CD14-positive monocyte (primary cell): Measurements from ENCODE around the gene LSM4. TPM values are rescaled to one million over a fixed set of nuclear protein-coding genes. Genes with fewer than 3 reads are reported as not detected.
A peak's percentile ranks its signal among the peaks of the same experiment; 100 is the strongest.

Source experiments
- DNase-seq, 3 donors: peaks; one replicate each; pipeline ENCODE4 v3.0.0-alpha.2; 2011 to 2022
- H2AFZ ChIP-seq: 2 replicates; pipeline ENCODE4 v1.6.0; 2012; ENCODE audit warnings: mild to moderate bottlenecking, low read depth, low read length, inconsistent platforms; ENCODE audit not compliant: insufficient read depth, poor library complexity, severe bottlenecking
- H3K27ac ChIP-seq, 2 donors: 1 replicate in 1 of 2; 2 replicates in 1 of 2; pipeline ENCODE4 v1.5.1; 2012 to 2013; ENCODE audit warnings: low read length in 2 of 2, control low read depth in 1 of 2, inconsistent platforms in 1 of 2, low read depth in 1 of 2, mild to moderate bottlenecking in 1 of 2
- H3K27me3 ChIP-seq, 2 donors: one replicate each; pipeline versions ENCODE4 v1.6.0 to v1.6.1; 2011 to 2013; ENCODE audit warnings: low read length in 2 of 2; ENCODE audit not compliant: control insufficient read depth in 2 of 2, insufficient read depth in 2 of 2
- H3K36me3 ChIP-seq, 2 donors: replicated peaks in 1 of 2; 1 replicate in 1 of 2; 2 replicates in 1 of 2; pipeline versions ENCODE4 v1.5.1 to v1.6.1; 2012 to 2013; ENCODE audit warnings: low read length in 2 of 2, control low read depth in 1 of 2, inconsistent platforms in 1 of 2, mild to moderate bottlenecking in 1 of 2; ENCODE audit not compliant: insufficient read depth in 2 of 2, control insufficient read depth in 1 of 2
- H3K4me1 ChIP-seq, 2 donors: 1 replicate in 1 of 2; 2 replicates in 1 of 2; pipeline versions ENCODE4 v1.5.1 to v1.6.1; 2012 to 2013; ENCODE audit warnings: low read length in 2 of 2, control low read depth in 1 of 2, inconsistent platforms in 1 of 2, mild to moderate bottlenecking in 1 of 2, moderate library complexity in 1 of 2; ENCODE audit not compliant: insufficient read depth in 2 of 2, control insufficient read depth in 1 of 2
- H3K4me2 ChIP-seq: replicated peaks from 2 replicates; pipeline ENCODE3; 2012; ENCODE audit warnings: low read length, moderate library complexity, mild to moderate bottlenecking; ENCODE audit not compliant: poor library complexity, severe bottlenecking; ENCODE audit errors: extremely low read depth
- H3K4me3 ChIP-seq, 3 experiments: fragments of 200-600 bp in 1 of 3; sonication (generic) in 1 of 3; replicated peaks in 1 of 3; 1 replicate in 2 of 3; 2 replicates in 1 of 3; pipeline ENCODE4 v1.5.1; 2011 to 2013; ENCODE audit warnings: low read length in 3 of 3, mild to moderate bottlenecking in 3 of 3, control low read depth in 2 of 3, low read depth in 2 of 3, inconsistent platforms in 1 of 3, moderate library complexity in 1 of 3
- H3K79me2 ChIP-seq: 2 replicates; pipeline ENCODE4 v1.6.0; 2012; ENCODE audit warnings: mild to moderate bottlenecking, control low read depth, inconsistent platforms, low read length, moderate library complexity; ENCODE audit not compliant: insufficient read depth
- H3K9ac ChIP-seq: 2 replicates; pipeline ENCODE4 v1.6.0; 2017; ENCODE audit warnings: low read length, mild to moderate bottlenecking; ENCODE audit not compliant: insufficient read depth, poor library complexity, severe bottlenecking
- H3K9me3 ChIP-seq, 2 donors: replicated peaks in 1 of 2; 1 replicate in 1 of 2; 2 replicates in 1 of 2; pipeline versions ENCODE4 v1.5.1 to v1.6.1; 2012 to 2013; ENCODE audit warnings: low read length in 2 of 2, control low read depth in 1 of 2; ENCODE audit not compliant: control insufficient read depth in 1 of 2, insufficient read depth in 1 of 2
- H4K20me1 ChIP-seq: 2 replicates; pipeline ENCODE4 v1.6.0; 2012; ENCODE audit warnings: mild to moderate bottlenecking, low read length, control low read depth, moderate library complexity; ENCODE audit not compliant: insufficient read depth
- H3K27ac Mint-ChIP-seq, 7 donors: one replicate each; pipeline ENCODE4 v1.8.0; 2020; ENCODE audit warnings: mild to moderate bottlenecking in 7 of 7, mixed read lengths in 7 of 7, moderate library complexity in 6 of 7, inconsistent platforms in 2 of 7
- H3K27me3 Mint-ChIP-seq, 3 donors: one replicate each; pipeline ENCODE4 v1.8.0; 2021 to 2022; ENCODE audit warnings: low read depth in 3 of 3, mild to moderate bottlenecking in 3 of 3, mixed read lengths in 3 of 3, moderate library complexity in 3 of 3, inconsistent platforms in 1 of 3
- H3K36me3 Mint-ChIP-seq, 2 donors: one replicate each; pipeline ENCODE4 v1.8.0; 2020; ENCODE audit warnings: mixed read lengths in 2 of 2, inconsistent platforms in 1 of 2, mild to moderate bottlenecking in 1 of 2
- H3K4me1 Mint-ChIP-seq: one replicate; pipeline ENCODE4 v1.8.0; 2020; ENCODE audit warnings: mild to moderate bottlenecking, mixed read lengths
- H3K4me3 Mint-ChIP-seq, 2 donors: one replicate each; pipeline ENCODE4 v1.8.0; 2020; ENCODE audit warnings: mild to moderate bottlenecking in 2 of 2, mixed read lengths in 2 of 2, moderate library complexity in 1 of 2
- H3K9me3 Mint-ChIP-seq, 7 donors: one replicate each; pipeline ENCODE4 v1.8.0; 2020 to 2022; ENCODE audit warnings: mixed read lengths in 7 of 7, mild to moderate bottlenecking in 6 of 7, moderate library complexity in 6 of 7, inconsistent platforms in 2 of 7
- WGBS: methylation state at CpG from one replicate; pipeline ENCODE4 v1.1.5; 2013; ENCODE audit warnings: missing lambda C conversion rate; ENCODE audit not compliant: insufficient coverage; 5-methylcytosine and 5-hydroxymethylcytosine counted together
- intact Hi-C, 2 donors: fragments of 100-400 bp; cut with micrococcal nuclease; formaldehyde crosslinking; loops; one replicate each; pipeline versions ENCODE4 v1.15.0 to v1.15.1; 2023
- polyA plus RNA-seq, 3 donors: library from polyadenylated mRNA; depleted of rRNA in 1 of 3; unstranded in 2 of 3; stranded (reverse) in 1 of 3; fragments of 300-500 nt in 2 of 3; fragments of >200 nt in 1 of 3; fragmentation: Illumina TruSeq in 2 of 3; gene quantifications; 1 replicate in 2 of 3; 2 replicates in 1 of 3; pipeline ENCODE4 v1.2.3, GENCODE V29; 2012 to 2021
- TF ChIP-seq, protein P1 (sequence below): fragments of 200-600 bp; IDR thresholded peaks from one replicate; pipeline ENCODE4 v1.8.0; 2022; ENCODE audit warnings: antibody characterized with exemption, mild to moderate bottlenecking

Gene LSM4
- polyA plus RNA-seq, 3 donors = 66.5 to 143 (median 97.0) TPM

GRCh38 chr19:18278521-18279265, 44.2 kb downstream of the LSM4 start:
- peak overlapping the region; percentile 95 to 97 for H3K4me3 Mint-ChIP-seq
- intact Hi-C loops = loop anchor here (1.0 to 10.0 kb wide), 3 partner anchors 44 to 136 kb away; partner anchors contain the start of genes LSM4 (in 2 of the 2) and SSBP4 (in 1 of the 2)
- Histone ChIP-seq H2AFZ (no peak overlapping the region), H3K9me3 (no peaks in the 10 kb centered on the region), H3K4me3 (peak overlapping the region; percentile 75 to 99 (median 98)), H3K79me2 (peaks cover 53% of the 10 kb centered on the region), H3K27ac (peak overlapping the region; percentile 93 to 98), H3K4me1 (peaks cover 47 to 59% of the 10 kb centered on the region in 2 donors), H3K4me2 (peak overlapping the region; percentile 84), H3K27me3 (no peaks in the 10 kb centered on the region), H3K36me3 (peaks cover 6 to 15% of the 10 kb centered on the region in 2 donors), H3K9ac (peak overlapping the region; percentile 97), H4K20me1 (peaks cover 73% of the 10 kb centered on the region)
- peaks cover 0 to 9% (median 2%) of the 10 kb centered on the region in 3 donors for H3K27me3 Mint-ChIP-seq
- DNase-seq = peak in 2 of 3 donors; percentile 28 to 38
- TF ChIP-seq, protein P1, sequence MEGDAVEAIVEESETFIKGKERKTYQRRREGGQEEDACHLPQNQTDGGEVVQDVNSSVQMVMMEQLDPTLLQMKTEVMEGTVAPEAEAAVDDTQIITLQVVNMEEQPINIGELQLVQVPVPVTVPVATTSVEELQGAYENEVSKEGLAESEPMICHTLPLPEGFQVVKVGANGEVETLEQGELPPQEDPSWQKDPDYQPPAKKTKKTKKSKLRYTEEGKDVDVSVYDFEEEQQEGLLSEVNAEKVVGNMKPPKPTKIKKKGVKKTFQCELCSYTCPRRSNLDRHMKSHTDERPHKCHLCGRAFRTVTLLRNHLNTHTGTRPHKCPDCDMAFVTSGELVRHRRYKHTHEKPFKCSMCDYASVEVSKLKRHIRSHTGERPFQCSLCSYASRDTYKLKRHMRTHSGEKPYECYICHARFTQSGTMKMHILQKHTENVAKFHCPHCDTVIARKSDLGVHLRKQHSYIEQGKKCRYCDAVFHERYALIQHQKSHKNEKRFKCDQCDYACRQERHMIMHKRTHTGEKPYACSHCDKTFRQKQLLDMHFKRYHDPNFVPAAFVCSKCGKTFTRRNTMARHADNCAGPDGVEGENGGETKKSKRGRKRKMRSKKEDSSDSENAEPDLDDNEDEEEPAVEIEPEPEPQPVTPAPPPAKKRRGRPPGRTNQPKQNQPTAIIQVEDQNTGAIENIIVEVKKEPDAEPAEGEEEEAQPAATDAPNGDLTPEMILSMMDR = no peak
- H3K36me3 Mint-ChIP-seq = peaks cover 22 to 58% of the 10 kb centered on the region in 2 donors
- peak overlapping the region; percentile 95 to 99 (median 98) for H3K27ac Mint-ChIP-seq
- WGBS = 81% methylated on average over 6 of the region's 10 CpGs
- peaks cover 53% of the 10 kb centered on the region for H3K4me1 Mint-ChIP-seq
- peaks cover 0 to 8% (median 5%) of the 10 kb centered on the region in 7 donors for H3K9me3 Mint-ChIP-seq

- H3K4me3 Mint-ChIP-seq = peak overlapping the region; percentile 35 to 58
- Histone ChIP-seq H3K4me2 (peak overlapping the region; percentile 8), H3K79me2 (peaks cover 32% of the 10 kb centered on the region), H3K36me3 (peaks cover 6 to 15% of the 10 kb centered on the region in 2 donors), H3K27me3 (no peaks in the 10 kb centered on the region), H3K4me3 (peak overlapping the region in 1 of 3 experiments; percentile 12), H2AFZ (no peak overlapping the region), H3K9ac (peak overlapping the region; percentile 16), H4K20me1 (peaks cover 94% of the 10 kb centered on the region), H3K4me1 (peaks cover 32 to 42% of the 10 kb centered on the region in 2 donors), H3K9me3 (no peaks in the 10 kb centered on the region), H3K27ac (peak overlapping the region; percentile 29 to 82)
- intact Hi-C loops = loop anchor here (5.0 to 10.0 kb wide), 2 partner anchors 140 to 142 kb away; partner anchors contain the start of gene SSBP4 (in 2 of the 2)
- peaks cover 41% of the 10 kb centered on the region for H3K4me1 Mint-ChIP-seq
- peaks cover 0 to 17% (median 2%) of the 10 kb centered on the region in 3 donors for H3K27me3 Mint-ChIP-seq
- peak; percentile 92 to 95 (median 95) for DNase-seq
- H3K36me3 Mint-ChIP-seq = peaks cover 20 to 55% of the 10 kb centered on the region in 2 donors
- 27% methylated on average over 7 of the region's 13 CpGs for WGBS
- peaks cover 0 to 6% (median 3%) of the 10 kb centered on the region in 7 donors for H3K9me3 Mint-ChIP-seq
- TF ChIP-seq, protein P1 = no peak
- peak overlapping the region; percentile 54 to 84 (median 70) for H3K27ac Mint-ChIP-seq
Observed at GRCh38 chr19:18274781-18275356, 48.0 kb downstream of the LSM4 start.
